HepG2 (cell line): ENCODE measurements around the gene CS. TPM values are rescaled to one million over a fixed set of nuclear protein-coding genes. Genes with fewer than 3 reads are reported as not detected.

ENCODE experiments used
- ATAD3A ChIP-seq: sonication (generic); formaldehyde crosslinking; IDR thresholded peaks from 2 replicates; pipeline ENCODE4 v1.4.0; 2020; ENCODE audit warnings: missing genetic modification reagents
- ELF3 ChIP-seq: IDR thresholded peaks from 2 replicates; pipeline ENCODE4 v1.6.1; 2016; ENCODE audit warnings: missing genetic modification reagents, missing compliant biosample characterization
- ERF ChIP-seq: IDR thresholded peaks from 2 replicates; pipeline ENCODE4 v1.6.1; 2018; ENCODE audit warnings: missing biosample characterization, missing genetic modification reagents
- FLYWCH1 ChIP-seq: sonication (generic); formaldehyde crosslinking; IDR thresholded peaks from 2 replicates; pipeline ENCODE4 v1.8.1; 2023; ENCODE audit warnings: mild to moderate bottlenecking, missing genetic modification reagents
- HMG20A ChIP-seq: IDR thresholded peaks from 2 replicates; pipeline ENCODE4 v1.6.1; 2016; ENCODE audit warnings: borderline replicate concordance
- JARID2 ChIP-seq: sonication (generic); formaldehyde crosslinking; IDR thresholded peaks from 2 replicates; pipeline ENCODE4 v1.8.1; 2023; ENCODE audit warnings: missing genetic modification reagents, inconsistent platforms; ENCODE audit not compliant: insufficient replicate concordance
- MAF1 ChIP-seq: sonication (generic); formaldehyde crosslinking; IDR thresholded peaks from 2 replicates; pipeline ENCODE4 v1.5.0; 2020; ENCODE audit warnings: missing genetic modification reagents, borderline replicate concordance
- MIXL1 ChIP-seq: IDR thresholded peaks from 2 replicates; pipeline ENCODE4 v1.6.1; 2016
- NAIF1 ChIP-seq: sonication (generic); formaldehyde crosslinking; IDR thresholded peaks from 2 replicates; pipeline ENCODE4 v1.5.0; 2020; ENCODE audit warnings: mild to moderate bottlenecking, missing genetic modification reagents, borderline replicate concordance
- PHF20 ChIP-seq: sonication (generic); formaldehyde crosslinking; IDR thresholded peaks from 2 replicates; pipeline ENCODE4 v1.5.0; 2020; ENCODE audit warnings: mild to moderate bottlenecking, missing genetic modification reagents
- TBX2 ChIP-seq: sonication (generic); formaldehyde crosslinking; IDR thresholded peaks from 2 replicates; pipeline ENCODE4 v1.5.0; 2020; ENCODE audit warnings: missing genetic modification reagents, mild to moderate bottlenecking, borderline replicate concordance
- ZBTB1 ChIP-seq: sonication (generic); formaldehyde crosslinking; IDR thresholded peaks from 2 replicates; pipeline ENCODE4 v1.4.0; 2020; ENCODE audit warnings: missing genetic modification reagents, borderline replicate concordance
- ZNF136 ChIP-seq: sonication (generic); formaldehyde crosslinking; IDR thresholded peaks from 2 replicates; pipeline ENCODE4 v1.8.1; 2022; ENCODE audit warnings: low read depth, mild to moderate bottlenecking, moderate library complexity, missing genetic modification reagents
- ZNF460 ChIP-seq: sonication (generic); formaldehyde crosslinking; IDR thresholded peaks from 2 replicates; pipeline ENCODE4 v1.5.1; 2020; ENCODE audit warnings: missing genetic modification reagents, mild to moderate bottlenecking, borderline replicate concordance
- ZNF883 ChIP-seq: sonication (generic); formaldehyde crosslinking; IDR thresholded peaks from 2 replicates; pipeline ENCODE4 v1.5.1; 2020; ENCODE audit warnings: mild to moderate bottlenecking, missing genetic modification reagents; ENCODE audit errors: not compliant biosample characterization
- polyA plus RNA-seq, 8 experiments: library from polyadenylated mRNA; depleted of rRNA in 3 of 8; stranded (reverse) in 7 of 8; unstranded in 1 of 8; fragments of >200 nt; fragmentation: Illumina TruSeq in 4 of 8; extraction: Trizol in 4 of 8; gene quantifications; 2 replicates each; pipeline versions ENCODE4 v1.2.1 to v1.2.3, GENCODE V29; 2011 to 2016; ENCODE audit warnings: low read depth in 4 of 8, missing spikeins in 1 of 8, mixed read lengths in 1 of 8; ENCODE audit not compliant: insufficient read depth in 1 of 8
- total RNA-seq, 5 experiments: library from RNA; depleted of rRNA; stranded (reverse); fragments of >200 nt; fragmentation: Illumina TruSeq; extraction: Trizol; gene quantifications; 2 replicates each; pipeline ENCODE4 v1.2.3, GENCODE V29; 2016; ENCODE audit warnings: low read depth in 1 of 5
- TF ChIP-seq, protein P1 (sequence below): sonication (generic); formaldehyde crosslinking; IDR thresholded peaks from 2 replicates; pipeline ENCODE4 v1.4.0; 2020; ENCODE audit warnings: missing genetic modification reagents
- TF ChIP-seq, protein P2 (sequence below): sonication (generic); formaldehyde crosslinking; IDR thresholded peaks from 2 replicates; pipeline ENCODE4 v1.5.0; 2020; ENCODE audit warnings: missing genetic modification reagents
- TF ChIP-seq, protein P3 (sequence below): sonication (generic); formaldehyde crosslinking; IDR thresholded peaks from 2 replicates; pipeline ENCODE4 v1.4.0; 2020; ENCODE audit warnings: missing genetic modification reagents, borderline replicate concordance
- TF ChIP-seq, protein P4 (sequence below): IDR thresholded peaks from 2 replicates; pipeline ENCODE4 v1.6.1; 2016; ENCODE audit warnings: missing biosample characterization, missing genetic modification reagents, low read depth

The CS gene
- total and polyA plus RNA-seq, 2 of the 13 experiments (the other 11 are each of a cell fraction or from before 2014, with no cell fraction given), result 173 to 175 TPM

DNA sequence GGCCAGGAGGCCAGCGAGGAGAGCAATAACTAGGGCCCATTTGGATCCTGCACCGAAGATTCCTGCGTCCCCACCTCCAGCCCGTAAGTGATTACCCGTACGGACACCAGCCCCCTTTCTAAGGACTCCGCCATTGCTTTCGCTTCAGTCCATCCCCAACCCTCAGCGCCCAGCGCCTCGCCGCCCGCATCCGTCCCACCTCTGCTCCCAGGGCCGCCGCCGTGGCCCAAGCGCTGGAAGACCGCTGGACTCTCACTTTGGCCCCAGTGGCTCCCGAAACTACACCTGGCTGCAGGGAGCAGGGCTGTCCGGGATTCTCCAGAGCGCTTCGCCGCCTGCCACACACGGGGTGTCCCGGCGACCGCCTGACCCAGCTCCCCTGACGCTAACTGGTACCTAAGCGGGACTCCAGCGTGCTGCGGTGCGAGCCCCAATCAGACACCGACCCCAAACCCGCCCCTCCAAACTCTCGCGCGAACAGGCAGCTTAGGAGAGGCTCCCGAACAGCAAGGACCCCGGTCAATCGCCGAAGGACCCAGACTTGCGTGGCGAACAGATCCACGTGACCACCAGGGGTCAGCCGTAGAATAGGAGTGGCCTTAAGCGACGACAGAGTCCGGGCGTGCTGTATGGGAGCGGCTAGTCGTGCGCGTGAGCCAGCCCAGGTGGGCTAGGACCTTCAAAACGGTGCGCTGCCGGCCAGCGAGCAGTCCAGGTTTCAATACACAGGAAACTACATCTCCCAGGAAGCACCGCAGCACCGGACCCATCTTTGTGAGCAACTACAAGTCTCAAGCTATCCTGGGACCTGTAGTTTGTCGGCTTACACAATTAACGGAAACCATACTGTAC, 15.7 kb upstream of the CS start, which contains the start of gene CNPY2 (continued):
- TF ChIP-seq, protein P1, sequence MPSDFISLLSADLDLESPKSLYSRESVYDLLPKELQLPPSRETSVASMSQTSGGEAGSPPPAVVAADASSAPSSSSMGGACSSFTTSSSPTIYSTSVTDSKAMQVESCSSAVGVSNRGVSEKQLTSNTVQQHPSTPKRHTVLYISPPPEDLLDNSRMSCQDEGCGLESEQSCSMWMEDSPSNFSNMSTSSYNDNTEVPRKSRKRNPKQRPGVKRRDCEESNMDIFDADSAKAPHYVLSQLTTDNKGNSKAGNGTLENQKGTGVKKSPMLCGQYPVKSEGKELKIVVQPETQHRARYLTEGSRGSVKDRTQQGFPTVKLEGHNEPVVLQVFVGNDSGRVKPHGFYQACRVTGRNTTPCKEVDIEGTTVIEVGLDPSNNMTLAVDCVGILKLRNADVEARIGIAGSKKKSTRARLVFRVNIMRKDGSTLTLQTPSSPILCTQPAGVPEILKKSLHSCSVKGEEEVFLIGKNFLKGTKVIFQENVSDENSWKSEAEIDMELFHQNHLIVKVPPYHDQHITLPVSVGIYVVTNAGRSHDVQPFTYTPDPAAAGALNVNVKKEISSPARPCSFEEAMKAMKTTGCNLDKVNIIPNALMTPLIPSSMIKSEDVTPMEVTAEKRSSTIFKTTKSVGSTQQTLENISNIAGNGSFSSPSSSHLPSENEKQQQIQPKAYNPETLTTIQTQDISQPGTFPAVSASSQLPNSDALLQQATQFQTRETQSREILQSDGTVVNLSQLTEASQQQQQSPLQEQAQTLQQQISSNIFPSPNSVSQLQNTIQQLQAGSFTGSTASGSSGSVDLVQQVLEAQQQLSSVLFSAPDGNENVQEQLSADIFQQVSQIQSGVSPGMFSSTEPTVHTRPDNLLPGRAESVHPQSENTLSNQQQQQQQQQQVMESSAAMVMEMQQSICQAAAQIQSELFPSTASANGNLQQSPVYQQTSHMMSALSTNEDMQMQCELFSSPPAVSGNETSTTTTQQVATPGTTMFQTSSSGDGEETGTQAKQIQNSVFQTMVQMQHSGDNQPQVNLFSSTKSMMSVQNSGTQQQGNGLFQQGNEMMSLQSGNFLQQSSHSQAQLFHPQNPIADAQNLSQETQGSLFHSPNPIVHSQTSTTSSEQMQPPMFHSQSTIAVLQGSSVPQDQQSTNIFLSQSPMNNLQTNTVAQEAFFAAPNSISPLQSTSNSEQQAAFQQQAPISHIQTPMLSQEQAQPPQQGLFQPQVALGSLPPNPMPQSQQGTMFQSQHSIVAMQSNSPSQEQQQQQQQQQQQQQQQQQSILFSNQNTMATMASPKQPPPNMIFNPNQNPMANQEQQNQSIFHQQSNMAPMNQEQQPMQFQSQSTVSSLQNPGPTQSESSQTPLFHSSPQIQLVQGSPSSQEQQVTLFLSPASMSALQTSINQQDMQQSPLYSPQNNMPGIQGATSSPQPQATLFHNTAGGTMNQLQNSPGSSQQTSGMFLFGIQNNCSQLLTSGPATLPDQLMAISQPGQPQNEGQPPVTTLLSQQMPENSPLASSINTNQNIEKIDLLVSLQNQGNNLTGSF (CRISPR knock-in tag), result peak; percentile 67; the same call in 1 of the 2 replicates
- TF ChIP-seq ATAD3A (CRISPR knock-in tag), result no peak
- peak; percentile 38 for TF ChIP-seq JARID2
- peak; percentile 54; the same call in 1 of the 2 replicates for TF ChIP-seq MIXL1 (CRISPR knock-in tag)
- TF ChIP-seq TBX2 (CRISPR knock-in tag), result peak; percentile 91
- TF ChIP-seq, protein P2, sequence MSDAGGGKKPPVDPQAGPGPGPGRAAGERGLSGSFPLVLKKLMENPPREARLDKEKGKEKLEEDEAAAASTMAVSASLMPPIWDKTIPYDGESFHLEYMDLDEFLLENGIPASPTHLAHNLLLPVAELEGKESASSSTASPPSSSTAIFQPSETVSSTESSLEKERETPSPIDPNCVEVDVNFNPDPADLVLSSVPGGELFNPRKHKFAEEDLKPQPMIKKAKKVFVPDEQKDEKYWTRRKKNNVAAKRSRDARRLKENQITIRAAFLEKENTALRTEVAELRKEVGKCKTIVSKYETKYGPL (CRISPR knock-in tag), result peak; percentile 7; the same call in 1 of the 2 replicates
- no peak for TF ChIP-seq ZBTB1 (CRISPR knock-in tag)
- no peak for TF ChIP-seq ELF3 (CRISPR knock-in tag)
- TF ChIP-seq NAIF1 (CRISPR knock-in tag), result peak; percentile 97
- no peak for TF ChIP-seq HMG20A (CRISPR knock-in tag)
- peak; percentile 51; the same call in 1 of the 2 replicates for TF ChIP-seq MAF1
- TF ChIP-seq PHF20, result peak; percentile 55
- no peak; the same call in 1 of the 2 replicates for TF ChIP-seq ZNF460 (CRISPR knock-in tag)
- peak; percentile 23 for TF ChIP-seq ZNF883 (CRISPR knock-in tag)
- TF ChIP-seq, protein P3, sequence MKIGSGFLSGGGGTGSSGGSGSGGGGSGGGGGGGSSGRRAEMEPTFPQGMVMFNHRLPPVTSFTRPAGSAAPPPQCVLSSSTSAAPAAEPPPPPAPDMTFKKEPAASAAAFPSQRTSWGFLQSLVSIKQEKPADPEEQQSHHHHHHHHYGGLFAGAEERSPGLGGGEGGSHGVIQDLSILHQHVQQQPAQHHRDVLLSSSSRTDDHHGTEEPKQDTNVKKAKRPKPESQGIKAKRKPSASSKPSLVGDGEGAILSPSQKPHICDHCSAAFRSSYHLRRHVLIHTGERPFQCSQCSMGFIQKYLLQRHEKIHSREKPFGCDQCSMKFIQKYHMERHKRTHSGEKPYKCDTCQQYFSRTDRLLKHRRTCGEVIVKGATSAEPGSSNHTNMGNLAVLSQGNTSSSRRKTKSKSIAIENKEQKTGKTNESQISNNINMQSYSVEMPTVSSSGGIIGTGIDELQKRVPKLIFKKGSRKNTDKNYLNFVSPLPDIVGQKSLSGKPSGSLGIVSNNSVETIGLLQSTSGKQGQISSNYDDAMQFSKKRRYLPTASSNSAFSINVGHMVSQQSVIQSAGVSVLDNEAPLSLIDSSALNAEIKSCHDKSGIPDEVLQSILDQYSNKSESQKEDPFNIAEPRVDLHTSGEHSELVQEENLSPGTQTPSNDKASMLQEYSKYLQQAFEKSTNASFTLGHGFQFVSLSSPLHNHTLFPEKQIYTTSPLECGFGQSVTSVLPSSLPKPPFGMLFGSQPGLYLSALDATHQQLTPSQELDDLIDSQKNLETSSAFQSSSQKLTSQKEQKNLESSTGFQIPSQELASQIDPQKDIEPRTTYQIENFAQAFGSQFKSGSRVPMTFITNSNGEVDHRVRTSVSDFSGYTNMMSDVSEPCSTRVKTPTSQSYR (CRISPR knock-in tag), result no peak
- TF ChIP-seq FLYWCH1 (CRISPR knock-in tag), result no peak
- TF ChIP-seq, protein P4, sequence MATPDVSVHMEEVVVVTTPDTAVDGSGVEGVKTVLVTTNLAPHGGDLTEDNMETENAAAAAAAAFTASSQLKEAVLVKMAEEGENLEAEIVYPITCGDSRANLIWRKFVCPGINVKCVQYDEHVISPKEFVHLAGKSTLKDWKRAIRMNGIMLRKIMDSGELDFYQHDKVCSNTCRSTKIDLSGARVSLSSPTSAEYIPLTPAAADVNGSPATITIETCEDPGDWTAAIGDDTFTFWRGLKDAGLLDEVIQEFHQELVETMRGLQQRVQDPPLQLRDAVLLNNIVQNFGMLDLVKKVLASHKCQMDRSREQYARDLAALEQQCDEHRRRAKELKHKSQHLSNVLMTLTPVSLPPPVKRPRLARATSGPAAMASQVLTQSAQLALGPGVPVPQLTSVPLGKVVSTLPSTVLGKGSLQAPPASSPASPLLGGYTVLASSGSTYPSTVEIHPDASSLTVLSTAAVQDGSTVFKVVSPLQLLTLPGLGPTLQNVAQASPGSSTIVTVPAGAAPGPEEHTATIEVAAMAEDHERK (CRISPR knock-in tag), result no peak
- TF ChIP-seq ZNF136 (CRISPR knock-in tag), result peak; percentile 85; the same call in 1 of the 2 replicates
- TF ChIP-seq ERF (CRISPR knock-in tag), result peak; percentile 56
